ENCODE measurements around the gene ATP1B1.

Gene ATP1B1

DNA sequence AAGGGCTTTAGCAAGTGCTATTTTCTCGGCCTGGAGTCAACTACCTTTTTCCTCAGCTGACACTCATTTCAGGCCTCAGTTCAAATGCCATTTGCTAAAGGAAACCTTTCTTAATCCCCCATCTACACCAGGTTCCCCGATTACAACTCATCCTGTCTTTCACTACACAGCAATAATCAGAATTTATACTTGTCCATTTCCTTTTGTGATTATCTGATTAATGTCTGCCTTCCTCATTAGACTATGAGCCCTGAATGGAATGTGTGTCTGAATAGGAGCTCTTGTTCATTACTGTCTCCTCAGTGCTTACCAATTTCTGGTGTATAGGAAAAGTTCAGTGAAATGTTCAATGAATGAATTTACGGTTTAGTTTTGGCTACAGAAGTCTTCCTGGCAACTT lies 36.9 kb downstream of the ATP1B1 start:
- TF ChIP-seq FOXP2 (optimal IDR thresholded peaks at IDR 0.05; ENCODE audit: borderline replicate concordance, extremely low read depth, extremely low read length, insufficient read depth) = no peak
- TF ChIP-seq SIN3A (IDR thresholded peaks at IDR 0.05; ENCODE audit: borderline replicate concordance, insufficient read depth, low read length) = no peak
- no peak for TF ChIP-seq POLR2AphosphoS5 (IDR thresholded peaks at IDR 0.05; ENCODE audit: low read depth, low read length)
- no peak for TF ChIP-seq TAF1 (IDR thresholded peaks at IDR 0.05; ENCODE audit: borderline replicate concordance, insufficient read depth, low read length)
- TF ChIP-seq REST (IDR thresholded peaks at IDR 0.05; ENCODE audit: insufficient read depth in 1 of 2, low read depth in 2 of 2, low read length in 2 of 2) = no peak

GRCh38 chr1:169143984-169144383 lies 37.5 kb downstream of the ATP1B1 start:
- TF ChIP-seq POLR2AphosphoS5 (IDR thresholded peaks at IDR 0.05; ENCODE audit: low read depth, low read length) (no peak), TAF1 (IDR thresholded peaks at IDR 0.05; ENCODE audit: borderline replicate concordance, insufficient read depth, low read length) (no peak), REST (IDR thresholded peaks at IDR 0.05; ENCODE audit: insufficient read depth in 1 of 2, low read depth in 2 of 2, low read length in 2 of 2) (no peak), FOXP2 (optimal IDR thresholded peaks at IDR 0.05; ENCODE audit: borderline replicate concordance, extremely low read depth, extremely low read length, insufficient read depth) (no peak), SIN3A (IDR thresholded peaks at IDR 0.05; ENCODE audit: borderline replicate concordance, insufficient read depth, low read length) (no peak)

DNA sequence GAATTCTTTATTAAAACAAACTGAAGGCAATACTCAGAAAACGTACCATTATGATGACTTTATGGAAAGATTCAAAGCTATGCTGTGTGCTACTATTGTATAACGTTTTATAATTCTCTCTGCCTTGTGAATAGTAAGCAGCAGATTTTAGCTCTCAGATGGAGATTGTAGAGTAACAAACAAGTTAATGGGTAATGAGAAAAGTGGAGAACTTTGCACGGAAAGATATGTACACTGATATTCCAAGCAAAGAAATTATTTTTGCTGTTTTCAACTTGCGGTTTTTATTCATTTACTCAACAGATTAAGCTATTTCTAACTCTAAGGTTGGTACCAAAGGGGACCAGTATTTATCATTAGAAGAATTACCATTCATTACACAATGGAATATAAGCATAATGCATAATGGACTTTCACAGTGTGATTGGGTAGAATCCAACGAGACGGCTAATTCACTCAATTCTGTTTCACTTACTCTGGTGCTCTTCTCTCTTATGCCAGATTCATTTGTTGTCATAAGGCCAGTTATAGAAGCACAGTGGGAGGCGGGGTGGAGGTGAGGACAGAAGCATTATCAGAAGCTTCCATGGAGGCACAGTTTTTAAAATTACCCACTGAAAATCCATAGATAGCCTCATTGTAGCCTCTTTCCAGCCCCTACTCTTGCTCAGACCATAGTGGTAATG lies 38.6 kb downstream of the ATP1B1 start:
- TF ChIP-seq REST (IDR thresholded peaks at IDR 0.05; ENCODE audit: insufficient read depth in 1 of 2, low read depth in 2 of 2, low read length in 2 of 2) = no peak
- no peak for TF ChIP-seq TAF1 (IDR thresholded peaks at IDR 0.05; ENCODE audit: borderline replicate concordance, insufficient read depth, low read length)
- TF ChIP-seq FOXP2 (optimal IDR thresholded peaks at IDR 0.05; ENCODE audit: borderline replicate concordance, extremely low read depth, extremely low read length, insufficient read depth) = no peak
- TF ChIP-seq SIN3A (IDR thresholded peaks at IDR 0.05; ENCODE audit: borderline replicate concordance, insufficient read depth, low read length) = no peak
- TF ChIP-seq POLR2AphosphoS5 (IDR thresholded peaks at IDR 0.05; ENCODE audit: low read depth, low read length) = no peak

GRCh38 chr1:169146576-169147214 lies 40.2 kb downstream of the ATP1B1 start:
- TF ChIP-seq POLR2AphosphoS5 (IDR thresholded peaks at IDR 0.05; ENCODE audit: low read depth, low read length) (no peak), FOXP2 (optimal IDR thresholded peaks at IDR 0.05; ENCODE audit: borderline replicate concordance, extremely low read depth, extremely low read length, insufficient read depth) (no peak), REST (IDR thresholded peaks at IDR 0.05; ENCODE audit: insufficient read depth in 1 of 2, low read depth in 2 of 2, low read length in 2 of 2) (no peak), TAF1 (IDR thresholded peaks at IDR 0.05; ENCODE audit: borderline replicate concordance, insufficient read depth, low read length) (no peak), SIN3A (IDR thresholded peaks at IDR 0.05; ENCODE audit: borderline replicate concordance, insufficient read depth, low read length) (no peak)

Measured in PFSK-1 (cell line).